GM12878 (cell line): Measurements from ENCODE around the gene SIRPD. TPM values are rescaled to one million over a fixed set of nuclear protein-coding genes. Genes with fewer than 3 reads are reported as not detected.
A peak's percentile ranks its signal among the peaks of the same experiment; 100 is the strongest.

Experiments
- ATAC-seq: fragments of 200-7000 bp; cut with Tn5 transposase; 3 replicates; pipeline ENCODE4 v1.9.1; 2020; ENCODE audit warnings: mild to moderate bottlenecking, moderate library complexity
- BruUV-seq: library from RNA; stranded (reverse); fragments of 400-500 nt; replicated peaks from 2 replicates; lab custom pipeline; 2021; lab: Mats Ljungman, UMichigan
- CTCF ChIA-PET: fragments of 300-600 bp; sonication (Branson Sonifier 250); formaldehyde crosslinking; extraction: SDS; loops from one replicate; lab custom pipeline; 2021; ENCODE audit warnings: inconsistent platforms; lab: Yijun Ruan, JAX
- POLR2A ChIA-PET: fragments of 350-600 bp; formaldehyde crosslinking; extraction: SDS; loops from one replicate; lab custom pipeline; 2021; ENCODE audit warnings: inconsistent platforms; lab: Charles Lee
- RAD21 ChIA-PET: fragments of 300-600 bp; sonication (Branson Sonifier 250); formaldehyde crosslinking; loops from one replicate; lab custom pipeline; 2023; ENCODE audit warnings: antibody characterized with exemption; ENCODE audit not compliant: unreplicated experiment; lab: Charles Lee
- SMC1A ChIA-PET: fragments of 300-600 bp; sonication (Branson Sonifier 250); formaldehyde crosslinking; loops from one replicate; lab custom pipeline; 2023; ENCODE audit not compliant: unreplicated experiment, uncharacterized antibody; lab: Charles Lee
- DNase-seq: peaks from one replicate; pipeline ENCODE4 v3.0.0-alpha.2; 2011; ENCODE audit warnings: low read depth, low spot score
- FAIRE-seq: peaks from 3 replicates; lab custom pipeline; 2011; peaks lifted over from hg19 to GRCh38; lab: Jason Lieb, UNC
- H2AFZ ChIP-seq: 2 replicates; pipeline ENCODE4 v1.6.0; 2011; ENCODE audit warnings: low read depth, low read length, control low read depth; ENCODE audit not compliant: control insufficient read depth
- H3K27ac ChIP-seq: 2 replicates; pipeline ENCODE4 v1.5.1; 2011; ENCODE audit warnings: control low read depth; ENCODE audit not compliant: control insufficient read depth, insufficient read depth
- H3K27me3 ChIP-seq, 2 experiments: replicated peaks in 1 of 2; 2 replicates each; pipeline versions ENCODE4 v1.6.0 to v1.6.1; 2011; ENCODE audit warnings: low read length in 1 of 2; ENCODE audit not compliant: control insufficient read depth in 2 of 2, insufficient read depth in 2 of 2
- H3K36me3 ChIP-seq, 2 experiments: 2 replicates each; pipeline ENCODE4 v1.5.1; 2011; ENCODE audit warnings: low read length in 1 of 2; ENCODE audit not compliant: control insufficient read depth in 2 of 2, insufficient read depth in 2 of 2
- H3K4me1 ChIP-seq: 2 replicates; pipeline ENCODE4 v1.6.1; 2011; ENCODE audit warnings: mild to moderate bottlenecking, low read length, moderate library complexity, mixed read lengths; ENCODE audit not compliant: control insufficient read depth, insufficient read depth
- H3K4me2 ChIP-seq: 2 replicates; pipeline ENCODE4 v1.6.0; 2011; ENCODE audit warnings: control low read depth; ENCODE audit not compliant: control insufficient read depth, insufficient read depth
- H3K4me3 ChIP-seq: fragments of 200-600 bp; sonication (generic); 2 replicates; pipeline ENCODE4 v1.5.1; 2016
- H3K79me2 ChIP-seq: 2 replicates; pipeline ENCODE4 v1.6.0; 2011; ENCODE audit warnings: low read length; ENCODE audit not compliant: control insufficient read depth, insufficient read depth
- H3K9ac ChIP-seq: 2 replicates; pipeline ENCODE4 v1.8.0; 2011; ENCODE audit warnings: low read length, control low read depth, mixed read lengths; ENCODE audit not compliant: control insufficient read depth, insufficient read depth
- H3K9me3 ChIP-seq: replicated peaks from 3 replicates; pipeline ENCODE4 v1.5.1; 2011; ENCODE audit warnings: mild to moderate bottlenecking, low read length; ENCODE audit not compliant: control insufficient read depth, insufficient read depth
- H4K20me1 ChIP-seq: 2 replicates; pipeline ENCODE4 v1.6.0; 2011; ENCODE audit not compliant: control insufficient read depth, insufficient read depth
- BRCA1 ChIP-seq: IDR thresholded peaks from 2 replicates; pipeline ENCODE4 v1.6.1; 2011; ENCODE audit warnings: low read depth, low read length, improper control_type of control experiment
- EED ChIP-seq: sonication (generic); IDR thresholded peaks from 2 replicates; pipeline ENCODE4 v1.6.1; 2016; ENCODE audit warnings: antibody characterized with exemption, low read depth
- HDGF ChIP-seq: fragments of 450-650 bp; IDR thresholded peaks from 2 replicates; pipeline ENCODE4 v1.6.1; 2016; ENCODE audit warnings: antibody characterized with exemption
- PAX8 ChIP-seq: fragments of 450-650 bp; IDR thresholded peaks from 2 replicates; pipeline ENCODE4 v1.6.1; 2017; ENCODE audit warnings: mild to moderate bottlenecking, moderate library complexity
- POU2F2 ChIP-seq: IDR thresholded peaks from 3 replicates; pipeline ENCODE4 v1.6.1; 2011; ENCODE audit warnings: low read depth, mild to moderate bottlenecking, low read length, borderline replicate concordance
- SPI1 ChIP-seq: IDR thresholded peaks from 2 replicates; pipeline ENCODE4 v1.6.1; 2011; ENCODE audit warnings: low read depth, mild to moderate bottlenecking, low read length, moderate library complexity, borderline replicate concordance; ENCODE audit not compliant: insufficient read depth
- STAT1 ChIP-seq: fragments of 450-650 bp; conservative IDR thresholded peaks from 2 replicates; pipeline ENCODE4 v1.6.1; 2014; ENCODE audit warnings: antibody characterized with exemption, mild to moderate bottlenecking
- ZNF592 ChIP-seq: fragments of 450-650 bp; IDR thresholded peaks from 2 replicates; pipeline ENCODE4 v1.6.1; 2017; ENCODE audit warnings: mild to moderate bottlenecking, moderate library complexity
- ZZZ3 ChIP-seq: IDR thresholded peaks from 2 replicates; pipeline ENCODE4 v1.6.1; 2011; ENCODE audit warnings: low read depth; ENCODE audit not compliant: control insufficient read depth, insufficient read length
- WGBS: methylation state at CpG from one replicate; pipeline ENCODE4 v1.1.6; 2016; ENCODE audit warnings: low lambda C conversion rate; ENCODE audit not compliant: insufficient replicate concordance, insufficient coverage; ENCODE audit errors: missing lambda C conversion rate; 5-methylcytosine and 5-hydroxymethylcytosine counted together
- in situ Hi-C: fragments of 300-500 bp; cut with MboI; formaldehyde crosslinking; loops from 9 replicates; pipeline ENCODE4 v1.14.3; 2018; ENCODE audit warnings: mixed read lengths
- intact Hi-C: fragments of 100-400 bp; cut with micrococcal nuclease; formaldehyde crosslinking; loops from one replicate; pipeline ENCODE4 v1.14.2; 2022; ENCODE audit not compliant: unreplicated experiment
- polyA plus RNA-seq, 11 experiments: library from polyadenylated mRNA; depleted of rRNA in 4 of 11; unstranded in 6 of 11; stranded (reverse) in 5 of 11; fragments of >200 nt; fragmentation: Nextera tagmentation in 4 of 11; fragmentation: Illumina TruSeq in 1 of 11; extraction: Ambion mirVana in 4 of 11; extraction: Trizol in 1 of 11; gene quantifications; 1 replicate in 1 of 11; 2 replicates in 10 of 11; pipeline versions ENCODE4 v1.2.1 to v1.2.3, GENCODE V29; 2011 to 2016; ENCODE audit warnings: inconsistent platforms in 2 of 11, missing spikeins in 2 of 11, low read depth in 1 of 11
- total RNA-seq, 4 experiments: library from RNA; depleted of rRNA in 3 of 4; stranded (reverse); fragments of >200 nt in 3 of 4; fragmentation: Illumina TruSeq in 1 of 4; extraction: Trizol in 1 of 4; gene quantifications; 2 replicates each; pipeline versions ENCODE4 v1.2.1 to v1.2.3, GENCODE V29; 2013 to 2021

Gene SIRPD
- total and polyA plus RNA-seq, 10 of the 15 experiments (the other 5 are each of a cell fraction or from before 2014, with no cell fraction given): 0.10 to 1.6 (median 0.88) TPM

- WGBS: 0% methylated on average over 3 of the region's 3 CpGs
- in situ Hi-C loops: no loop called here
- no peaks in the 10 kb centered on the region; the same call in 2 of the 3 replicates for H3K9me3 ChIP-seq
- ChIA-PET POLR2A (no interaction called here), CTCF (interaction anchor here (1.4 kb wide), 2 partner anchors 9 kb away, joined by 7 to 10 read pairs; no protein-coding TSS in a partner anchor), RAD21 (no interaction called here), SMC1A (interaction anchor here (1.8 kb wide), 1 partner anchor 9 kb away, joined by 11 read pairs; no protein-coding TSS in a partner anchor)
- no peak overlapping the region for H3K9ac ChIP-seq
- no peaks in the 10 kb centered on the region for H4K20me1 ChIP-seq
- ATAC-seq (no peak), DNase-seq (no peak), FAIRE-seq (no peak)
- peak; percentile 67; the same call in 1 of the 3 replicates for TF ChIP-seq POU2F2
- TF ChIP-seq ZZZ3: no peak
- H3K4me3 ChIP-seq: no peak overlapping the region
- H3K36me3 ChIP-seq: no peaks in the 10 kb centered on the region
- no peaks in the 10 kb centered on the region for H3K79me2 ChIP-seq
- no peak overlapping the region for H3K27ac ChIP-seq
- intact Hi-C loops: no loop called here
- H3K27me3 ChIP-seq: peaks cover 0 to under 1% of the 10 kb centered on the region in 2 experiments; a peak in 2 of 4 replicates
- no peaks in the 10 kb centered on the region; the same call in 1 of the 2 replicates for H3K4me1 ChIP-seq
- H2AFZ ChIP-seq: no peak overlapping the region
- BruUV-seq: no TSS peak
- H3K4me2 ChIP-seq: no peak overlapping the region
Observed at GRCh38 chr20:1494436-1494835, 63.1 kb downstream of the SIRPD start.

- TF ChIP-seq HDGF (no peak), PAX8 (no peak), ZNF592 (no peak), BRCA1 (no peak), EED (0 out of 2 replicates have a peak, but pooled peaks have one; percentile 20), STAT1 (no peak), SPI1 (no peak)
- intact Hi-C loops: no loop called here
- RAD21 ChIA-PET: interaction anchor here (1.5 kb wide), 1 partner anchor 26 kb away, joined by 4 read pairs; no protein-coding TSS in a partner anchor
- in situ Hi-C loops: no loop called here
- POLR2A ChIA-PET: no interaction called here
- ATAC-seq (no peak), DNase-seq (no peak), FAIRE-seq (no peak)
- CTCF ChIA-PET: interaction anchor here (1.1 to 1.4 kb wide), 2 partner anchors 9 to 284 kb away, joined by 3 to 7 read pairs; no protein-coding TSS in a partner anchor
- no peaks in the 10 kb centered on the region for H3K79me2 ChIP-seq
- H3K27me3 ChIP-seq: peaks cover 0 to 2% of the 10 kb centered on the region in 2 experiments; a peak in 2 of 4 replicates
- no peak overlapping the region for H2AFZ ChIP-seq
- no peak overlapping the region for H3K27ac ChIP-seq
- no peak overlapping the region for H3K4me3 ChIP-seq
- 23% methylated on average over 1 of the region's 1 CpG for WGBS
- no peak overlapping the region for H3K9ac ChIP-seq
- SMC1A ChIA-PET: interaction anchor here (0.6 to 1.8 kb wide), 3 partner anchors 9 to 615 kb away, joined by 3 to 11 read pairs (median 3); no protein-coding TSS in a partner anchor
- H3K4me2 ChIP-seq: 0 out of 2 replicates have a peak overlapping the region, but pooled peaks have one; percentile 9
- BruUV-seq: no TSS peak
- H3K4me1 ChIP-seq: no peaks in the 10 kb centered on the region; the same call in 1 of the 2 replicates
- no peaks in the 10 kb centered on the region for H4K20me1 ChIP-seq
- no peaks in the 10 kb centered on the region for H3K36me3 ChIP-seq
- H3K9me3 ChIP-seq: no peaks in the 10 kb centered on the region; the same call in 2 of the 3 replicates
Observed at GRCh38 chr20:1493536-1493935, 64.0 kb downstream of the SIRPD start.
